C4-2B (cell line): ENCODE results near the gene PDE5A.

ENCODE experiments used
- ZFX ChIP-seq: fragments of 450-650 bp; IDR thresholded peaks from 2 replicates; pipeline ENCODE4 v1.6.1; 2017
- TF ChIP-seq, protein P1 (sequence below): fragments of 450-650 bp; conservative IDR thresholded peaks from 2 replicates; pipeline ENCODE4 v1.5.1; 2017; ENCODE audit warnings: mild to moderate bottlenecking

DNA sequence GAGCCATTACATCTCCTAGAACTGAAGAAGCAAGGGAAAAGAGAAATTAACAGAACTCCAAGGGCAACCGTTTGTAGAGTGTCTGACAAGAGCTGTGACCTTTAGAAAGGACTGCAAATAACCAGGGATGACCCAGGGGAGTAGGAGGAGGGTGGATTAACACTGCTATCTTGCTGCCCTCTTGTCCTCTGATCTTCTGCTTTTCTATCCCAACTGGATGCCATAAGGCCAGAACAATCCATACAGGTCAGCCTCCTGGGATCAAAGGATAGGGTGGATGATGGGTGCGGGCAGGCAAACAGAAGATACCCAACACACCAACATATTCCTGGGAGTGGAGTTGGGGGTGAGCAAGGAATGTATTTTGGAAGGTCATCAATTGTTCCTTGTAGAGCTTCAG lies 19.8 kb upstream of the PDE5A start:
- TF ChIP-seq, protein P1, sequence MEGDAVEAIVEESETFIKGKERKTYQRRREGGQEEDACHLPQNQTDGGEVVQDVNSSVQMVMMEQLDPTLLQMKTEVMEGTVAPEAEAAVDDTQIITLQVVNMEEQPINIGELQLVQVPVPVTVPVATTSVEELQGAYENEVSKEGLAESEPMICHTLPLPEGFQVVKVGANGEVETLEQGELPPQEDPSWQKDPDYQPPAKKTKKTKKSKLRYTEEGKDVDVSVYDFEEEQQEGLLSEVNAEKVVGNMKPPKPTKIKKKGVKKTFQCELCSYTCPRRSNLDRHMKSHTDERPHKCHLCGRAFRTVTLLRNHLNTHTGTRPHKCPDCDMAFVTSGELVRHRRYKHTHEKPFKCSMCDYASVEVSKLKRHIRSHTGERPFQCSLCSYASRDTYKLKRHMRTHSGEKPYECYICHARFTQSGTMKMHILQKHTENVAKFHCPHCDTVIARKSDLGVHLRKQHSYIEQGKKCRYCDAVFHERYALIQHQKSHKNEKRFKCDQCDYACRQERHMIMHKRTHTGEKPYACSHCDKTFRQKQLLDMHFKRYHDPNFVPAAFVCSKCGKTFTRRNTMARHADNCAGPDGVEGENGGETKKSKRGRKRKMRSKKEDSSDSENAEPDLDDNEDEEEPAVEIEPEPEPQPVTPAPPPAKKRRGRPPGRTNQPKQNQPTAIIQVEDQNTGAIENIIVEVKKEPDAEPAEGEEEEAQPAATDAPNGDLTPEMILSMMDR: no peak
- no peak for TF ChIP-seq ZFX
